GM23338 (cell line): Measurements from ENCODE around the gene GRIP2. TPM values are rescaled to one million over a fixed set of nuclear protein-coding genes. Genes with fewer than 3 reads are reported as not detected.

Source experiments
- ATAC-seq: fragments of 200-7000 bp; cut with Tn5 transposase; 3 replicates; pipeline ENCODE4 v1.9.1; 2020
- DNase-seq: peaks from one replicate; pipeline ENCODE4 v3.0.0-alpha.2; 2015; ENCODE audit warnings: low spot score
- H2AFZ ChIP-seq: fragments of 200-600 bp; sonication (generic); 2 replicates; pipeline ENCODE4 v1.8.0; 2016; ENCODE audit warnings: antibody characterized with exemption, mild to moderate bottlenecking, moderate library complexity
- H3F3A ChIP-seq: fragments of 200-600 bp; sonication (generic); replicated peaks from 2 replicates; pipeline ENCODE4 v1.8.0; 2017; ENCODE audit warnings: antibody characterized with exemption, mixed run types, low read depth
- H3K27ac ChIP-seq: fragments of 200-600 bp; sonication (generic); 2 replicates; pipeline ENCODE4 v1.6.1; 2016; ENCODE audit warnings: low read depth
- H3K27me3 ChIP-seq: fragments of 200-600 bp; sonication (generic); 2 replicates; pipeline ENCODE4 v1.8.0; 2016; ENCODE audit warnings: mild to moderate bottlenecking, mixed run types, moderate library complexity; ENCODE audit not compliant: insufficient read depth
- H3K36me3 ChIP-seq: fragments of 200-600 bp; sonication (generic); 2 replicates; pipeline ENCODE4 v1.8.0; 2016; ENCODE audit warnings: mild to moderate bottlenecking; ENCODE audit not compliant: insufficient read depth
- H3K4me1 ChIP-seq: fragments of 200-600 bp; sonication (generic); 2 replicates; pipeline ENCODE4 v1.8.0; 2016; ENCODE audit warnings: mild to moderate bottlenecking, moderate library complexity; ENCODE audit not compliant: insufficient read depth
- H3K4me2 ChIP-seq: fragments of 200-600 bp; sonication (generic); 2 replicates; pipeline ENCODE4 v1.7.1; 2017; ENCODE audit warnings: mixed run types
- H3K4me3 ChIP-seq: fragments of 200-600 bp; sonication (generic); 2 replicates; pipeline ENCODE4 v1.6.1; 2016; ENCODE audit warnings: mixed run types
- H3K79me2 ChIP-seq: fragments of 200-600 bp; sonication (generic); replicated peaks from 2 replicates; pipeline ENCODE4 v1.8.0; 2017; ENCODE audit warnings: mild to moderate bottlenecking; ENCODE audit not compliant: insufficient read depth
- H3K9me2 ChIP-seq: fragments of 200-600 bp; sonication (generic); 2 replicates; pipeline ENCODE4 v1.8.0; 2017; ENCODE audit not compliant: insufficient read depth
- H4K20me1 ChIP-seq: fragments of 200-600 bp; sonication (generic); replicated peaks from 2 replicates; pipeline ENCODE4 v1.8.0; 2017; ENCODE audit warnings: mild to moderate bottlenecking; ENCODE audit not compliant: insufficient read depth
- H3K27ac Mint-ChIP-seq: 2 replicates; pipeline ENCODE4 v1.8.0; 2020; ENCODE audit warnings: inconsistent platforms, mild to moderate bottlenecking, moderate library complexity, mixed read lengths
- H3K27me3 Mint-ChIP-seq: 3 replicates; pipeline ENCODE4 v1.8.0; 2022; ENCODE audit warnings: low read depth, mild to moderate bottlenecking, moderate library complexity, mixed read lengths, inconsistent platforms; ENCODE audit not compliant: insufficient read depth, poor library complexity
- H3K36me3 Mint-ChIP-seq: 3 replicates; pipeline ENCODE4 v1.8.0; 2021; ENCODE audit warnings: low read depth, mild to moderate bottlenecking, inconsistent platforms, moderate library complexity, mixed read lengths
- H3K4me1 Mint-ChIP-seq: 3 replicates; pipeline ENCODE4 v1.8.0; 2020; ENCODE audit warnings: mild to moderate bottlenecking, inconsistent platforms, mixed read lengths
- H3K4me3 Mint-ChIP-seq: 3 replicates; pipeline ENCODE4 v1.8.0; 2021; ENCODE audit warnings: moderate library complexity, mild to moderate bottlenecking, inconsistent platforms, mixed read lengths
- H3K9me3 Mint-ChIP-seq: 3 replicates; pipeline ENCODE4 v1.8.0; 2020; ENCODE audit warnings: moderate library complexity, mild to moderate bottlenecking, inconsistent platforms, mixed read lengths
- CREB1 ChIP-seq: fragments of 250-450 bp; sonication (Bioruptor Pico); IDR thresholded peaks from 2 replicates; pipeline ENCODE4 v1.5.0; 2020; ENCODE audit warnings: low read depth, mild to moderate bottlenecking, moderate library complexity
- EZH2 ChIP-seq: fragments of 200-600 bp; sonication (generic); IDR thresholded peaks from one replicate; pipeline ENCODE4 v1.8.0; 2017; ENCODE audit warnings: antibody characterized with exemption, mild to moderate bottlenecking, low read depth; ENCODE audit not compliant: unreplicated experiment
- EZH2phosphoT487 ChIP-seq: fragments of 200-600 bp; sonication (generic); IDR thresholded peaks from one replicate; pipeline ENCODE4 v1.8.1; 2018; ENCODE audit warnings: antibody characterized with exemption; ENCODE audit not compliant: unreplicated experiment
- STAT1 ChIP-seq: IDR thresholded peaks from one replicate; pipeline ENCODE4 v1.6.1; 2016; ENCODE audit warnings: antibody characterized with exemption; ENCODE audit not compliant: unreplicated experiment
- polyA plus RNA-seq: library from polyadenylated mRNA; unstranded; fragments of >200 nt; fragmentation: Nextera tagmentation; extraction: Ambion mirVana; gene quantifications from 2 replicates; pipeline ENCODE4 v1.2.1, GENCODE V29; 2016
- total RNA-seq: library from RNA; depleted of rRNA; stranded (reverse); fragments of >200 nt; shearing (Covaris generic); gene quantifications from 2 replicates; pipeline ENCODE4 v1.2.3, GENCODE V29; 2014
- TF ChIP-seq, protein P1 (sequence below): IDR thresholded peaks from one replicate; pipeline ENCODE4 v1.6.1; 2018; ENCODE audit warnings: antibody characterized with exemption; ENCODE audit not compliant: unreplicated experiment
- TF ChIP-seq, protein P2 (sequence below): fragments of 250-450 bp; sonication (Bioruptor Pico); IDR thresholded peaks from 2 replicates; pipeline ENCODE4 v1.5.0; 2020; ENCODE audit warnings: mild to moderate bottlenecking, moderate library complexity
- TF ChIP-seq, protein P3 (sequence below): IDR thresholded peaks from 2 replicates; pipeline ENCODE4 v1.6.1; 2016; ENCODE audit warnings: antibody characterized with exemption
- TF ChIP-seq, protein P4 (sequence below), 2 experiments: fragments of 200-600 bp in 1 of 2; sonication (generic) in 1 of 2; conservative IDR thresholded peaks; 2 replicates each; pipeline versions ENCODE4 v1.5.1 to v1.6.1; 2016 to 2017; ENCODE audit warnings: antibody characterized with exemption in 2 of 2, low read depth in 2 of 2, mild to moderate bottlenecking in 2 of 2, moderate library complexity in 1 of 2

The GRIP2 gene
- total and polyA plus RNA-seq, 2 experiments from 2014 or later = 3.6 to 5.8 TPM

DNA sequence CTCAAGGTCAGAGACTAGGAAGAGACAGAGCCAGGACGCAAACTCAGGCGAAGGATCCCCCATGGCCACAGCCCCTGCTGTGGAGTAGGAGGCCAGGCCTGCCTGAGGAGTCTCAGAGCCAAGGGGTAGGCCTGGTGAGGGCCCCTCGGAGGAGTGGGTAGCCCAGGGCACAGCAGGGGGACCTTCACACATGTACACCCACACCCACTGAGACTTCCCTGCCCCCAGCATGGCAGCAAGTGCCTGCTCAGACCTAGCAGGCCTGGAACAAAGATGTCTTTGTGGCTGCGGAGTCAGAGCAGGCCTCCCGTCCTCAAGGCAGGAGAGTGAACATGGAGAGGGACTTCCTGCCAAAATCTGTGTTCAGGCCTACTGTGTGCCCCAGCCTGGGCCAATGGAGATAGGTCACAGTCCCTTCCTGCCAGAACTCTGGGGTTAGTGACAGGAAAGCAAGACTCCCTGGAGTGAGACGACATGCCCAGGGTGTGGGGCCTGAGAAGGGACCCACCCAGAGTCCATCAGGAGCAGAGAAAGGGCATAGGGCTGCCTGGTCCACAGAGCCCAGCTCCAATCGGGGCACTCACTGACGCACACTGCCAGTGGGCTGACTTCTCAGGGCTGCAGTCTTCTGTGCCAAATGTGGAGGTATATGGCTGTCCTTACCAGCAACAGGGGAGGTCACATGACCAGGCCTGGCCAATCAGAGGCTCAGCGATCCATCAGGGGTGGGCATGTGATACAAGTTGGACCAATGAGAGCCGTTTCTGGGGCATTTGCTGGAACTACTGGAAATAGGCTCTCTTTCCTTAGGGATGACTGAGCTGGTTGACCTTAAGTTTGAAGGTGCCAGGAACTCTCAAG, 2.3 kb downstream of the GRIP2 start:
- Mint-ChIP-seq H3K4me1 (peaks cover 50% of the 10 kb centered on the region), H3K9me3 (no peaks in the 10 kb centered on the region), H3K4me3 (no peak overlapping the region), H3K27me3 (peaks cover 9% of the 10 kb centered on the region), H3K27ac (no peak overlapping the region), H3K36me3 (no peaks in the 10 kb centered on the region; the same call in 2 of the 3 replicates)
- Histone ChIP-seq H2AFZ (no peak overlapping the region), H3K9me2 (no peaks in the 10 kb centered on the region), H3K36me3 (no peaks in the 10 kb centered on the region), H3K4me3 (no peak overlapping the region), H3K4me1 (peaks cover 35% of the 10 kb centered on the region), H3K27ac (no peak overlapping the region), H3K27me3 (no peaks in the 10 kb centered on the region), H3F3A (peaks cover 15% of the 10 kb centered on the region; the same call in 1 of the 2 replicates), H3K79me2 (no peaks in the 10 kb centered on the region), H3K4me2 (no peak overlapping the region), H4K20me1 (no peaks in the 10 kb centered on the region)
- DNase-seq (no peak), ATAC-seq (no peak)
- TF ChIP-seq, protein P1, sequence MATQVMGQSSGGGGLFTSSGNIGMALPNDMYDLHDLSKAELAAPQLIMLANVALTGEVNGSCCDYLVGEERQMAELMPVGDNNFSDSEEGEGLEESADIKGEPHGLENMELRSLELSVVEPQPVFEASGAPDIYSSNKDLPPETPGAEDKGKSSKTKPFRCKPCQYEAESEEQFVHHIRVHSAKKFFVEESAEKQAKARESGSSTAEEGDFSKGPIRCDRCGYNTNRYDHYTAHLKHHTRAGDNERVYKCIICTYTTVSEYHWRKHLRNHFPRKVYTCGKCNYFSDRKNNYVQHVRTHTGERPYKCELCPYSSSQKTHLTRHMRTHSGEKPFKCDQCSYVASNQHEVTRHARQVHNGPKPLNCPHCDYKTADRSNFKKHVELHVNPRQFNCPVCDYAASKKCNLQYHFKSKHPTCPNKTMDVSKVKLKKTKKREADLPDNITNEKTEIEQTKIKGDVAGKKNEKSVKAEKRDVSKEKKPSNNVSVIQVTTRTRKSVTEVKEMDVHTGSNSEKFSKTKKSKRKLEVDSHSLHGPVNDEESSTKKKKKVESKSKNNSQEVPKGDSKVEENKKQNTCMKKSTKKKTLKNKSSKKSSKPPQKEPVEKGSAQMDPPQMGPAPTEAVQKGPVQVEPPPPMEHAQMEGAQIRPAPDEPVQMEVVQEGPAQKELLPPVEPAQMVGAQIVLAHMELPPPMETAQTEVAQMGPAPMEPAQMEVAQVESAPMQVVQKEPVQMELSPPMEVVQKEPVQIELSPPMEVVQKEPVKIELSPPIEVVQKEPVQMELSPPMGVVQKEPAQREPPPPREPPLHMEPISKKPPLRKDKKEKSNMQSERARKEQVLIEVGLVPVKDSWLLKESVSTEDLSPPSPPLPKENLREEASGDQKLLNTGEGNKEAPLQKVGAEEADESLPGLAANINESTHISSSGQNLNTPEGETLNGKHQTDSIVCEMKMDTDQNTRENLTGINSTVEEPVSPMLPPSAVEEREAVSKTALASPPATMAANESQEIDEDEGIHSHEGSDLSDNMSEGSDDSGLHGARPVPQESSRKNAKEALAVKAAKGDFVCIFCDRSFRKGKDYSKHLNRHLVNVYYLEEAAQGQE = no peak
- TF ChIP-seq, protein P2, sequence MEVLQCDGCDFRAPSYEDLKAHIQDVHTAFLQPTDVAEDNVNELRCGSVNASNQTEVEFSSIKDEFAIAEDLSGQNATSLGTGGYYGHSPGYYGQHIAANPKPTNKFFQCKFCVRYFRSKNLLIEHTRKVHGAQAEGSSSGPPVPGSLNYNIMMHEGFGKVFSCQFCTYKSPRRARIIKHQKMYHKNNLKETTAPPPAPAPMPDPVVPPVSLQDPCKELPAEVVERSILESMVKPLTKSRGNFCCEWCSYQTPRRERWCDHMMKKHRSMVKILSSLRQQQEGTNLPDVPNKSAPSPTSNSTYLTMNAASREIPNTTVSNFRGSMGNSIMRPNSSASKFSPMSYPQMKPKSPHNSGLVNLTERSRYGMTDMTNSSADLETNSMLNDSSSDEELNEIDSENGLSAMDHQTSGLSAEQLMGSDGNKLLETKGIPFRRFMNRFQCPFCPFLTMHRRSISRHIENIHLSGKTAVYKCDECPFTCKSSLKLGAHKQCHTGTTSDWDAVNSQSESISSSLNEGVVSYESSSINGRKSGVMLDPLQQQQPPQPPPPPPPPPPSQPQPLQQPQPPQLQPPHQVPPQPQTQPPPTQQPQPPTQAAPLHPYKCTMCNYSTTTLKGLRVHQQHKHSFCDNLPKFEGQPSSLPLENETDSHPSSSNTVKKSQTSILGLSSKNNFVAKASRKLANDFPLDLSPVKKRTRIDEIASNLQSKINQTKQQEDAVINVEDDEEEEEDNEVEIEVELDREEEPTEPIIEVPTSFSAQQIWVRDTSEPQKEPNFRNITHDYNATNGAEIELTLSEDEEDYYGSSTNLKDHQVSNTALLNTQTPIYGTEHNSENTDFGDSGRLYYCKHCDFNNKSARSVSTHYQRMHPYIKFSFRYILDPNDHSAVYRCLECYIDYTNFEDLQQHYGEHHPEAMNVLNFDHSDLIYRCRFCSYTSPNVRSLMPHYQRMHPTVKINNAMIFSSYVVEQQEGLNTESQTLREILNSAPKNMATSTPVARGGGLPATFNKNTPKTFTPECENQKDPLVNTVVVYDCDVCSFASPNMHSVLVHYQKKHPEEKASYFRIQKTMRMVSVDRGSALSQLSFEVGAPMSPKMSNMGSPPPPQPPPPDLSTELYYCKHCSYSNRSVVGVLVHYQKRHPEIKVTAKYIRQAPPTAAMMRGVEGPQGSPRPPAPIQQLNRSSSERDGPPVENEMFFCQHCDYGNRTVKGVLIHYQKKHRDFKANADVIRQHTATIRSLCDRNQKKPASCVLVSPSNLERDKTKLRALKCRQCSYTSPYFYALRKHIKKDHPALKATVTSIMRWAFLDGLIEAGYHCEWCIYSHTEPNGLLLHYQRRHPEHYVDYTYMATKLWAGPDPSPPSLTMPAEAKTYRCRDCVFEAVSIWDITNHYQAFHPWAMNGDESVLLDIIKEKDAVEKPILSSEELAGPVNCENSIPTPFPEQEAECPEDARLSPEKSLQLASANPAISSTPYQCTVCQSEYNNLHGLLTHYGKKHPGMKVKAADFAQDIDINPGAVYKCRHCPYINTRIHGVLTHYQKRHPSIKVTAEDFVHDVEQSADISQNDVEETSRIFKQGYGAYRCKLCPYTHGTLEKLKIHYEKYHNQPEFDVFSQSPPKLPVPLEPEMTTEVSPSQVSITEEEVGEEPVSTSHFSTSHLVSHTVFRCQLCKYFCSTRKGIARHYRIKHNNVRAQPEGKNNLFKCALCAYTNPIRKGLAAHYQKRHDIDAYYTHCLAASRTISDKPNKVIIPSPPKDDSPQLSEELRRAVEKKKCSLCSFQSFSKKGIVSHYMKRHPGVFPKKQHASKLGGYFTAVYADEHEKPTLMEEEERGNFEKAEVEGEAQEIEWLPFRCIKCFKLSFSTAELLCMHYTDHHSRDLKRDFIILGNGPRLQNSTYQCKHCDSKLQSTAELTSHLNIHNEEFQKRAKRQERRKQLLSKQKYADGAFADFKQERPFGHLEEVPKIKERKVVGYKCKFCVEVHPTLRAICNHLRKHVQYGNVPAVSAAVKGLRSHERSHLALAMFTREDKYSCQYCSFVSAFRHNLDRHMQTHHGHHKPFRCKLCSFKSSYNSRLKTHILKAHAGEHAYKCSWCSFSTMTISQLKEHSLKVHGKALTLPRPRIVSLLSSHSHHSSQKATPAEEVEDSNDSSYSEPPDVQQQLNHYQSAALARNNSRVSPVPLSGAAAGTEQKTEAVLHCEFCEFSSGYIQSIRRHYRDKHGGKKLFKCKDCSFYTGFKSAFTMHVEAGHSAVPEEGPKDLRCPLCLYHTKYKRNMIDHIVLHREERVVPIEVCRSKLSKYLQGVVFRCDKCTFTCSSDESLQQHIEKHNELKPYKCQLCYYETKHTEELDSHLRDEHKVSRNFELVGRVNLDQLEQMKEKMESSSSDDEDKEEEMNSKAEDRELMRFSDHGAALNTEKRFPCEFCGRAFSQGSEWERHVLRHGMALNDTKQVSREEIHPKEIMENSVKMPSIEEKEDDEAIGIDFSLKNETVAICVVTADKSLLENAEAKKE = no peak
- no peak for TF ChIP-seq CREB1 (CRISPR knock-in tag)
- TF ChIP-seq STAT1 = no peak
- TF ChIP-seq, protein P3, sequence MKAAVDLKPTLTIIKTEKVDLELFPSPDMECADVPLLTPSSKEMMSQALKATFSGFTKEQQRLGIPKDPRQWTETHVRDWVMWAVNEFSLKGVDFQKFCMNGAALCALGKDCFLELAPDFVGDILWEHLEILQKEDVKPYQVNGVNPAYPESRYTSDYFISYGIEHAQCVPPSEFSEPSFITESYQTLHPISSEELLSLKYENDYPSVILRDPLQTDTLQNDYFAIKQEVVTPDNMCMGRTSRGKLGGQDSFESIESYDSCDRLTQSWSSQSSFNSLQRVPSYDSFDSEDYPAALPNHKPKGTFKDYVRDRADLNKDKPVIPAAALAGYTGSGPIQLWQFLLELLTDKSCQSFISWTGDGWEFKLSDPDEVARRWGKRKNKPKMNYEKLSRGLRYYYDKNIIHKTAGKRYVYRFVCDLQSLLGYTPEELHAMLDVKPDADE = no peak
- TF ChIP-seq EZH2phosphoT487 = no peak
- no peak for TF ChIP-seq EZH2
- TF ChIP-seq, protein P4, sequence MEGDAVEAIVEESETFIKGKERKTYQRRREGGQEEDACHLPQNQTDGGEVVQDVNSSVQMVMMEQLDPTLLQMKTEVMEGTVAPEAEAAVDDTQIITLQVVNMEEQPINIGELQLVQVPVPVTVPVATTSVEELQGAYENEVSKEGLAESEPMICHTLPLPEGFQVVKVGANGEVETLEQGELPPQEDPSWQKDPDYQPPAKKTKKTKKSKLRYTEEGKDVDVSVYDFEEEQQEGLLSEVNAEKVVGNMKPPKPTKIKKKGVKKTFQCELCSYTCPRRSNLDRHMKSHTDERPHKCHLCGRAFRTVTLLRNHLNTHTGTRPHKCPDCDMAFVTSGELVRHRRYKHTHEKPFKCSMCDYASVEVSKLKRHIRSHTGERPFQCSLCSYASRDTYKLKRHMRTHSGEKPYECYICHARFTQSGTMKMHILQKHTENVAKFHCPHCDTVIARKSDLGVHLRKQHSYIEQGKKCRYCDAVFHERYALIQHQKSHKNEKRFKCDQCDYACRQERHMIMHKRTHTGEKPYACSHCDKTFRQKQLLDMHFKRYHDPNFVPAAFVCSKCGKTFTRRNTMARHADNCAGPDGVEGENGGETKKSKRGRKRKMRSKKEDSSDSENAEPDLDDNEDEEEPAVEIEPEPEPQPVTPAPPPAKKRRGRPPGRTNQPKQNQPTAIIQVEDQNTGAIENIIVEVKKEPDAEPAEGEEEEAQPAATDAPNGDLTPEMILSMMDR (conservative IDR thresholded peaks at IDR 0.05; ENCODE audit: low read depth in 2 of 2) = no peak
